K562 (cell line): ENCODE measurements around the gene ETV3. TPM values are rescaled to one million over a fixed set of nuclear protein-coding genes. Genes with fewer than 3 reads are reported as not detected.

Experiments
- ATAC-seq: fragments of 200-7000 bp; cut with Tn5 transposase; 3 replicates; pipeline ENCODE4 v1.9.1; 2020; ENCODE audit warnings: moderate library complexity
- BruUV-seq: library from RNA; stranded (reverse); fragments of 400-500 nt; replicated peaks from 2 replicates; lab custom pipeline; 2021; lab: Mats Ljungman, UMichigan
- CTCF ChIA-PET: fragments of 300-600 bp; formaldehyde crosslinking; extraction: SDS; loops from one replicate; lab custom pipeline; 2021; ENCODE audit warnings: low intra/inter-chr PET ratio; lab: Yijun Ruan, JAX
- POLR2A ChIA-PET: fragments of 300-600, 350-650 bp; sonication (Branson Sonifier 250); formaldehyde crosslinking; extraction: SDS; loops from one replicate; lab custom pipeline; 2021; ENCODE audit warnings: antibody characterized with exemption, inconsistent platforms; lab: Yijun Ruan, JAX
- DNase-seq, 4 experiments: peaks; one replicate each; pipeline versions ENCODE4 v3.0.0 to v3.0.0-alpha.2; 2011 to 2018; ENCODE audit warnings: low spot score in 3 of 4, mixed read lengths in 3 of 4; ENCODE audit errors: extremely low read depth in 1 of 4
- FAIRE-seq: peaks from 2 replicates; lab custom pipeline; 2011; peaks lifted over from hg19 to GRCh38; lab: Jason Lieb, UNC
- H2AFZ ChIP-seq: 2 replicates; pipeline ENCODE4 v1.6.0; 2011; ENCODE audit warnings: low read depth, low read length, control low read depth, inconsistent platforms
- H3K27ac ChIP-seq: fragments of 200-600 bp; 3 replicates; pipeline ENCODE4 v1.8.0; 2011; ENCODE audit warnings: low read depth, mild to moderate bottlenecking, control low read depth, inconsistent platforms, low read length, moderate library complexity, mixed read lengths; ENCODE audit errors: extremely low read depth
- H3K27me3 ChIP-seq, 2 experiments: fragments of 300-600 bp in 1 of 2; 2 replicates in 1 of 2; 3 replicates in 1 of 2; pipeline versions ENCODE4 v1.6.0 to v1.8.0; 2011; ENCODE audit warnings: inconsistent platforms in 2 of 2, low read length in 2 of 2, mild to moderate bottlenecking in 1 of 2, mixed read lengths in 1 of 2, moderate library complexity in 1 of 2; ENCODE audit not compliant: control insufficient read depth in 2 of 2, insufficient read depth in 2 of 2
- H3K36me3 ChIP-seq: fragments of 300-600 bp; 3 replicates; pipeline ENCODE4 v1.8.0; 2011; ENCODE audit warnings: mild to moderate bottlenecking, low read length, inconsistent platforms; ENCODE audit not compliant: control insufficient read depth, insufficient read depth
- H3K4me1 ChIP-seq, 2 experiments: fragments of 200-600 bp in 1 of 2; replicated peaks in 1 of 2; 2 replicates in 1 of 2; 3 replicates in 1 of 2; pipeline versions ENCODE4 v1.5.1 to v1.8.0; 2011; ENCODE audit warnings: inconsistent platforms in 2 of 2, low read length in 2 of 2, mild to moderate bottlenecking in 1 of 2, mixed read lengths in 1 of 2, moderate library complexity in 1 of 2; ENCODE audit not compliant: control insufficient read depth in 2 of 2, insufficient read depth in 2 of 2
- H3K4me2 ChIP-seq: 2 replicates; pipeline ENCODE4 v1.6.1; 2011; ENCODE audit warnings: low read length, control low read depth, inconsistent platforms, mixed read lengths; ENCODE audit not compliant: insufficient read depth
- H3K4me3 ChIP-seq: fragments of 200-600 bp; sonication (generic), shearing (Covaris generic); 2 replicates; pipeline ENCODE4 v1.5.1; 2016; ENCODE audit warnings: control low read depth, inconsistent platforms
- H3K79me2 ChIP-seq: fragments of 200-600 bp; 3 replicates; pipeline ENCODE4 v1.8.0; 2011; ENCODE audit warnings: low read length, inconsistent platforms; ENCODE audit not compliant: control insufficient read depth, insufficient read depth
- H3K9ac ChIP-seq, 2 experiments: 2 replicates each; pipeline versions ENCODE4 v1.6.0 to v1.6.1; 2011; ENCODE audit warnings: low read depth in 2 of 2, low read length in 2 of 2, control low read depth in 1 of 2, inconsistent platforms in 1 of 2, mild to moderate bottlenecking in 1 of 2, mixed read lengths in 1 of 2; ENCODE audit not compliant: insufficient read depth in 1 of 2
- H3K9me1 ChIP-seq: one replicate; pipeline ENCODE4 v1.6.0; 2011; ENCODE audit warnings: inconsistent platforms, mild to moderate bottlenecking, low read length, moderate library complexity; ENCODE audit not compliant: control insufficient read depth, insufficient read depth
- H3K9me3 ChIP-seq: replicated peaks from 2 replicates; pipeline ENCODE4 v1.5.1; 2011; ENCODE audit warnings: low read depth, low read length, inconsistent platforms; ENCODE audit not compliant: control insufficient read depth, insufficient read depth
- H4K20me1 ChIP-seq: replicated peaks from 2 replicates; pipeline ENCODE4 v1.6.1; 2011; ENCODE audit warnings: low read length, inconsistent platforms, mixed read lengths; ENCODE audit not compliant: control insufficient read depth, insufficient read depth
- BCOR ChIP-seq: fragments of 450-650 bp; IDR thresholded peaks from 2 replicates; pipeline ENCODE4 v1.6.1; 2016
- ESRRB ChIP-seq: fragments of 250-450 bp; sonication (Bioruptor Pico); IDR thresholded peaks from 2 replicates; pipeline ENCODE4 v1.5.0; 2020; ENCODE audit warnings: mild to moderate bottlenecking, moderate library complexity, borderline replicate concordance
- FOXJ2 ChIP-seq: fragments of 200-800 bp; sonication (Bioruptor generic); IDR thresholded peaks from 2 replicates; pipeline ENCODE4 v1.6.1; 2016; ENCODE audit warnings: missing genetic modification characterization, missing compliant biosample characterization
- HIVEP1 ChIP-seq: fragments of 250-450 bp; sonication (Bioruptor Pico); IDR thresholded peaks from 2 replicates; pipeline ENCODE4 v1.4.0; 2020; ENCODE audit warnings: mild to moderate bottlenecking
- HNRNPLL ChIP-seq: fragments of 200-400 bp; formaldehyde crosslinking; IDR thresholded peaks from 2 replicates; pipeline ENCODE4 v1.6.1; 2017; ENCODE audit warnings: low read length, low read depth, mild to moderate bottlenecking; ENCODE audit not compliant: poor library complexity, severe bottlenecking
- NBN ChIP-seq: fragments of 450-650 bp; IDR thresholded peaks from 2 replicates; pipeline ENCODE4 v1.6.1; 2016; ENCODE audit warnings: low read depth, mild to moderate bottlenecking
- NCOA2 ChIP-seq, 2 experiments: fragments of 450-650 bp; IDR thresholded peaks; 2 replicates each; pipeline ENCODE4 v1.6.1; 2018; ENCODE audit warnings: mild to moderate bottlenecking in 2 of 2, moderate library complexity in 1 of 2; ENCODE audit not compliant: partially characterized antibody in 2 of 2
- POLR2G ChIP-seq: fragments of 200-400 bp; formaldehyde crosslinking; IDR thresholded peaks from 2 replicates; pipeline ENCODE4 v1.6.1; 2017; ENCODE audit warnings: low read depth, mild to moderate bottlenecking, antibody characterized with exemption, low read length, moderate library complexity
- RBM39 ChIP-seq: fragments of 200-400 bp; formaldehyde crosslinking; optimal IDR thresholded peaks from 2 replicates; pipeline ENCODE3; 2018; ENCODE audit warnings: low read depth, low read length
- TAF1 ChIP-seq: IDR thresholded peaks from 2 replicates; pipeline ENCODE4 v1.6.1; 2011; ENCODE audit warnings: mild to moderate bottlenecking, low read length, moderate library complexity; ENCODE audit not compliant: insufficient read depth, control insufficient read depth, severe bottlenecking; ENCODE audit errors: extremely low read depth
- TCF7L2 ChIP-seq: fragments of 150-350 bp; IDR thresholded peaks from 2 replicates; pipeline ENCODE4 v1.6.1; 2016; ENCODE audit warnings: low read depth, mild to moderate bottlenecking, low read length, moderate library complexity
- ZNF24 ChIP-seq: fragments of 450-650 bp; IDR thresholded peaks from 2 replicates; pipeline ENCODE4 v1.6.1; 2016
- ZNF507 ChIP-seq: conservative IDR thresholded peaks from 2 replicates; pipeline ENCODE4 v1.6.1; 2017; ENCODE audit warnings: missing genetic modification characterization, missing compliant biosample characterization
- WGBS: fragments of 100-300 bp; shearing (Covaris generic); methylation state at CpG from one replicate; pipeline ENCODE4 v1.1.6; 2016; ENCODE audit warnings: low coverage, mixed read lengths; ENCODE audit not compliant: insufficient coverage; ENCODE audit errors: missing lambda C conversion rate; 5-methylcytosine and 5-hydroxymethylcytosine counted together
- in situ Hi-C: fragments of 300-500 bp; cut with MboI; formaldehyde crosslinking; loops from 4 replicates; pipeline ENCODE4 v1.15.0; 2018; ENCODE audit warnings: inconsistent platforms, mixed read lengths
- intact Hi-C: fragments of 100-400 bp; cut with micrococcal nuclease; formaldehyde crosslinking; loops from 2 replicates; pipeline ENCODE4 v1.14.2; 2022
- polyA plus RNA-seq, 8 experiments: library from polyadenylated mRNA; depleted of rRNA in 4 of 8; stranded (reverse) in 5 of 8; unstranded in 3 of 8; fragments of >200 nt; fragmentation: Nextera tagmentation in 2 of 8; fragmentation: Illumina TruSeq in 1 of 8; extraction: Ambion mirVana in 2 of 8; extraction: Trizol in 1 of 8; gene quantifications; 2 replicates each; pipeline versions ENCODE4 v1.2.1 to v1.2.3, GENCODE V29; 2011 to 2014; ENCODE audit warnings: inconsistent platforms in 1 of 8, missing spikeins in 1 of 8
- total RNA-seq, 7 experiments: library from RNA; depleted of rRNA in 6 of 7; stranded (reverse); fragments of >200 nt in 6 of 7; fragmentation: Illumina TruSeq in 2 of 7; extraction: Trizol in 2 of 7; gene quantifications; 2 replicates each; pipeline versions ENCODE4 v1.2.1 to v1.2.3, GENCODE V29; 2011 to 2021; ENCODE audit warnings: low replicate concordance in 1 of 7
- TF ChIP-seq, protein P1 (sequence below): sonication (generic); formaldehyde crosslinking; IDR thresholded peaks from 2 replicates; pipeline ENCODE4 v1.8.1; 2023; ENCODE audit warnings: mild to moderate bottlenecking, missing genetic modification reagents, moderate library complexity
- TF ChIP-seq, protein P2 (sequence below): fragments of 450-650 bp; IDR thresholded peaks from 2 replicates; pipeline ENCODE4 v1.6.1; 2017; ENCODE audit warnings: antibody characterized with exemption
- TF ChIP-seq, protein P3 (sequence below), 2 experiments: fragments of 250-450 bp in 1 of 2; fragments of 450-650 bp in 1 of 2; sonication (Bioruptor Pico) in 1 of 2; IDR thresholded peaks; 2 replicates each; pipeline versions ENCODE4 v1.6.1 to v1.8.0; 2016 to 2021; ENCODE audit warnings: mild to moderate bottlenecking in 2 of 2, moderate library complexity in 2 of 2, missing compliant biosample characterization in 1 of 2, missing genetic modification characterization in 1 of 2
- TF ChIP-seq, protein P4 (sequence below): fragments of 450-650 bp; IDR thresholded peaks from one replicate; pipeline ENCODE4 v1.6.1; 2018; ENCODE audit warnings: mild to moderate bottlenecking, moderate library complexity; ENCODE audit not compliant: partially characterized antibody

ETV3 gene
- total and polyA plus RNA-seq, 9 of the 15 experiments (the other 6 are each of a cell fraction or from before 2014, with no cell fraction given): 3.1 to 16.0 (median 9.0) TPM

DNA sequence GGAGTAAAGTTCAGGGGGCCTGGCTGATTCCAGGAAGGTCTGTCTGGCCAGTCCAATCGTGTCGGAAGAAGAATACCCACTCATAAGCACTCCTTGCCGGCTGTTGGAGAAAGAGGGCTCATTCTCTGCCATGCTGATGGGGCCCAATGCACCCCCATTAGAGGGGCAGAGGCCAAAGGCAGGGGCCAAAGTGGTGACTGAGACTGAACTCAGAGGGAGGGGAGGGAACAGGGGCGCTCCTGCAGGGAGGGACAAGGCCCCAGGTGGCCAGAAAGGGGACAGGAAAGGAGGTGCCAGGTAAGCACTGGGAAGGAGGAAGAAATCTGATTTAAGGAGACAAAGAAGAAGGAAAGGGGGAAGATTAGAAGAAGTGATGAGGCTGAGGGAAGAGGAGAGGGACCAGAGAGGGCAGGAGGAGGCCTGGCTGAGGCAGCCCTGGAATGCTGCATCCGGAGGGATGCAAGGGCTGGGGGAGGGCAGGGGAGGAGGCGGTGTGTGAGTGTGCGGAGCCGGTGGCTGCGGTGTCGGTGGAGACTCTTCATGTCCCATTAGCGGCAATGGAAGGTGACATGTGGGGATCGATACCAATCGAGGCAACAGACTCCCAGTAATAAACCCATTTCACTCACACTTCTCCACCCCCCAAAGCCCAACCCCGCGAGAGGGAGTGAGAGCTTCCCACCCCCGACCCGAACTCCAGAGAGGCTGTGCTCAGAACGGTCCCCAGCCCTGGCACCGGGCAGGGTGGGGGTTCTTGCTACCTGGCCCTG is 26.6 kb downstream of the ETV3 start:
- no TSS peak for BruUV-seq
- no peaks in the 10 kb centered on the region for H3K36me3 ChIP-seq
- H3K27me3 ChIP-seq: peaks cover 72 to 85% of the 10 kb centered on the region in 2 experiments
- no peak for FAIRE-seq
- peaks cover 0 to 15% of the 10 kb centered on the region in 2 experiments; a peak in 3 of 5 replicates for H3K4me1 ChIP-seq
- no peak overlapping the region for H3K27ac ChIP-seq
- H3K9ac ChIP-seq: no peak overlapping the region
- POLR2A ChIA-PET: interaction anchor here (0.7 to 0.9 kb wide), 3 partner anchors 15 to 40 kb away, joined by 3 to 4 read pairs (median 3); no protein-coding TSS in a partner anchor
- CTCF ChIA-PET: no interaction called here
- no peak for ATAC-seq
- WGBS: 4% methylated on average over 15 of the region's 19 CpGs
- intact Hi-C loops (no loop called here), in situ Hi-C loops (no loop called here)
- 0 out of 2 replicates have a peak, but pooled peaks cover 10% of the 10 kb centered on the region for H4K20me1 ChIP-seq
- no peak for DNase-seq
- no peaks in the 10 kb centered on the region for H3K9me1 ChIP-seq
- no peak for TF ChIP-seq POLR2G
- TF ChIP-seq, protein P1, sequence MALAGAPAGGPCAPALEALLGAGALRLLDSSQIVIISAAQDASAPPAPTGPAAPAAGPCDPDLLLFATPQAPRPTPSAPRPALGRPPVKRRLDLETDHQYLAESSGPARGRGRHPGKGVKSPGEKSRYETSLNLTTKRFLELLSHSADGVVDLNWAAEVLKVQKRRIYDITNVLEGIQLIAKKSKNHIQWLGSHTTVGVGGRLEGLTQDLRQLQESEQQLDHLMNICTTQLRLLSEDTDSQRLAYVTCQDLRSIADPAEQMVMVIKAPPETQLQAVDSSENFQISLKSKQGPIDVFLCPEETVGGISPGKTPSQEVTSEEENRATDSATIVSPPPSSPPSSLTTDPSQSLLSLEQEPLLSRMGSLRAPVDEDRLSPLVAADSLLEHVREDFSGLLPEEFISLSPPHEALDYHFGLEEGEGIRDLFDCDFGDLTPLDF (CRISPR knock-in tag): no peak
- no peak for TF ChIP-seq ZNF507 (tag)
- no peak for TF ChIP-seq TAF1
- no peak for TF ChIP-seq TCF7L2
- no peak for TF ChIP-seq ZNF24
- TF ChIP-seq, protein P2, sequence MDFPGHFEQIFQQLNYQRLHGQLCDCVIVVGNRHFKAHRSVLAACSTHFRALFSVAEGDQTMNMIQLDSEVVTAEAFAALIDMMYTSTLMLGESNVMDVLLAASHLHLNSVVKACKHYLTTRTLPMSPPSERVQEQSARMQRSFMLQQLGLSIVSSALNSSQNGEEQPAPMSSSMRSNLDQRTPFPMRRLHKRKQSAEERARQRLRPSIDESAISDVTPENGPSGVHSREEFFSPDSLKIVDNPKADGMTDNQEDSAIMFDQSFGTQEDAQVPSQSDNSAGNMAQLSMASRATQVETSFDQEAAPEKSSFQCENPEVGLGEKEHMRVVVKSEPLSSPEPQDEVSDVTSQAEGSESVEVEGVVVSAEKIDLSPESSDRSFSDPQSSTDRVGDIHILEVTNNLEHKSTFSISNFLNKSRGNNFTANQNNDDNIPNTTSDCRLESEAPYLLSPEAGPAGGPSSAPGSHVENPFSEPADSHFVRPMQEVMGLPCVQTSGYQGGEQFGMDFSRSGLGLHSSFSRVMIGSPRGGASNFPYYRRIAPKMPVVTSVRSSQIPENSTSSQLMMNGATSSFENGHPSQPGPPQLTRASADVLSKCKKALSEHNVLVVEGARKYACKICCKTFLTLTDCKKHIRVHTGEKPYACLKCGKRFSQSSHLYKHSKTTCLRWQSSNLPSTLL: no peak
- TF ChIP-seq, protein P3, sequence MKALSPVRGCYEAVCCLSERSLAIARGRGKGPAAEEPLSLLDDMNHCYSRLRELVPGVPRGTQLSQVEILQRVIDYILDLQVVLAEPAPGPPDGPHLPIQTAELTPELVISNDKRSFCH (CRISPR knock-in tag; IDR thresholded peaks at IDR 0.05): no peak
- TF ChIP-seq, protein P3 (tag; IDR thresholded peaks at IDR 0.05): no peak
- no peak for TF ChIP-seq HNRNPLL
- TF ChIP-seq NBN: no peak
- no peak for TF ChIP-seq HIVEP1 (CRISPR knock-in tag)
- no peak for TF ChIP-seq ESRRB
- no peak for TF ChIP-seq NCOA2 (IDR thresholded peaks at IDR 0.05; ENCODE audit: partially characterized antibody in 2 of 2)
- TF ChIP-seq, protein P4, sequence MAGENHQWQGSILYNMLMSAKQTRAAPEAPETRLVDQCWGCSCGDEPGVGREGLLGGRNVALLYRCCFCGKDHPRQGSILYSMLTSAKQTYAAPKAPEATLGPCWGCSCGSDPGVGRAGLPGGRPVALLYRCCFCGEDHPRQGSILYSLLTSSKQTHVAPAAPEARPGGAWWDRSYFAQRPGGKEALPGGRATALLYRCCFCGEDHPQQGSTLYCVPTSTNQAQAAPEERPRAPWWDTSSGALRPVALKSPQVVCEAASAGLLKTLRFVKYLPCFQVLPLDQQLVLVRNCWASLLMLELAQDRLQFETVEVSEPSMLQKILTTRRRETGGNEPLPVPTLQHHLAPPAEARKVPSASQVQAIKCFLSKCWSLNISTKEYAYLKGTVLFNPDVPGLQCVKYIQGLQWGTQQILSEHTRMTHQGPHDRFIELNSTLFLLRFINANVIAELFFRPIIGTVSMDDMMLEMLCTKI: no peak
- no peak for TF ChIP-seq RBM39
- no peak for TF ChIP-seq BCOR
- TF ChIP-seq FOXJ2: no peak
- no peak overlapping the region for H2AFZ ChIP-seq
- no peaks in the 10 kb centered on the region for H3K79me2 ChIP-seq
- no peak overlapping the region for H3K4me2 ChIP-seq
- no peak overlapping the region for H3K4me3 ChIP-seq
- H3K9me3 ChIP-seq: no peaks in the 10 kb centered on the region
